ENCODE measurements around the gene SCUBE1. TPM values are rescaled to one million over a fixed set of nuclear protein-coding genes. Genes with fewer than 3 reads are reported as not detected.

SCUBE1 gene
- total and polyA plus RNA-seq, 4 experiments from 2014 or later: not detected

DNA sequence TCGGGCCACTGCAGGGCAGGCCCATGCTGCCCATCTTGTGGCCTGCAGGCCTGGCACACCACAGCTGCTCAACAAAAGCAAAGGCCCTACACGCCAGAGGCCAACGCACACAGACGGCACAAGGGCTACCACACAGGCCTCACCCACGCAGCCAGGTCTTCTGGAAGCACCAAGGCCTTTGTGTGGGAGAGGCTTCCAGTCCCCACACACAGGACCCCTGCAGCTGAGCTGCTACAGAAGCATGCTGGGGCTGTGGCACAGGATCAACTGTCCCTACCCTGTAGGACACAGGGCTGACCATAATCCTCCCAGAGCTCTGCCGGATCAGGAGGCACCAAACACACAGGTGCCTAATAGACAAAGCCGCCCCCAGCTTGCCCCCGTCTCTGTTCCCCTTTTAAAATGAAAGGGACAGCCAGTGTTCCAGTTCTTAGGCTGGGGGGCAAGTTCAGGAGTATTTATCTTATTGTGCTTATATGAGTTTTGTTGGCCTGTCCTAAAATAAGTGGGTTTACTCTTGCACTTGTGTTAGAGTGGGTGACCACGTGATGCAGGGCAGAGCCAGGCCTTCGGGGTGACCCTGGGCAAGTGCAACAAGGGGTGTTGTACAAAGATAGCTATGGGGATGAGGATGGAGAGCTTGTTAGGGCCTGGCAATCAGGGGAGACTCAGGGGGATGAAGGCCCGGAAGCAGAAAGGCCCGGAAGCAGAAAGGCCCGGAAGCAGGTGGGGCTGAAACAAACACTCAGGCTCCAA is 161.7 kb downstream of the SCUBE1 start:
- Histone ChIP-seq H3K36me3 (ENCODE audit: insufficient read depth, low read length) (peaks cover 13% of the 10 kb centered on the region), H3K4me3 (ENCODE audit: low read length in 2 of 2) (no peak overlapping the region), H3K27me3 (ENCODE audit: insufficient read depth, low read length) (no peaks in the 10 kb centered on the region), H3K4me1 (ENCODE audit: insufficient read depth, low read length) (peaks cover 16% of the 10 kb centered on the region), H3K9me3 (ENCODE audit: control insufficient read depth in 1 of 2, low read length in 2 of 2) (no peaks in the 10 kb centered on the region), H3K27ac (ENCODE audit: low read depth, low read length) (no peak overlapping the region)
- peak overlapping the region in 1 of 8 donors; percentile 55 for H3K4me3 Mint-ChIP-seq
- peaks cover 4 to 29% (median 12%) of the 10 kb centered on the region in 4 donors for H3K4me1 Mint-ChIP-seq
- ChIA-PET CTCF (ENCODE audit: partially characterized antibody) (no interaction called here), POLR2A (ENCODE audit: partially characterized antibody) (no interaction called here)
- peaks cover 0 to 2% (median 0%) of the 10 kb centered on the region in 8 donors for H3K9me3 Mint-ChIP-seq
- peaks cover 6 to 13% of the 10 kb centered on the region in 2 donors for H3K36me3 Mint-ChIP-seq
- H3K27me3 Mint-ChIP-seq: no peaks in the 10 kb centered on the region
- intact Hi-C loops (cut with micrococcal nuclease): no loop called here
- DNase-seq: no peak
- H3K27ac Mint-ChIP-seq: no peak overlapping the region

DNA sequence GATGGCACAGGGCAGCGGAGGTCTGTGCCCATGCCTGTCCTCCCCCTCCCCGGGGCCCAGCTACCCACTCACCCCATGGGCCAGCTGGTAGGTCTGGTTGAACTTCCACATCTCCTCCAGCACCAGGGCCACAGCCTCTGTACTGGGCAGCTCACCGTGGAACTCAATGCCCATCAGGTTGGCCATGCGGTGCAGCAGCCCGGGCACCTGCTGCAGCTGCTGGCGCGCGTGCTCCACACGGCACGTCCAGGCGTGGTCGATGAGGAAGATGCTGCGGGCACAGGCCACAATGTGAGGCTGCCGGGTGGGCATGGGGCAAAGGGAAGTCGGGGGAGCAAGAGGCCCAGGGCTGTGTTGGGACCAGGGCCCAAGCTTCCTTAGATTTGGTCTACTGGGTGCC is 162.5 kb downstream of the SCUBE1 start:
- Histone ChIP-seq H3K4me3 (ENCODE audit: low read length in 2 of 2) (no peak overlapping the region), H3K36me3 (ENCODE audit: insufficient read depth, low read length) (peaks cover 13% of the 10 kb centered on the region), H3K4me1 (ENCODE audit: insufficient read depth, low read length) (peaks cover 9% of the 10 kb centered on the region), H3K27me3 (ENCODE audit: insufficient read depth, low read length) (no peaks in the 10 kb centered on the region), H3K9me3 (ENCODE audit: control insufficient read depth in 1 of 2, low read length in 2 of 2) (no peaks in the 10 kb centered on the region), H3K27ac (ENCODE audit: low read depth, low read length) (no peak overlapping the region)
- Mint-ChIP-seq H3K4me1 (peaks cover 3 to 21% (median 8%) of the 10 kb centered on the region in 4 donors), H3K4me3 (no peak overlapping the region), H3K9me3 (peaks cover 0 to 2% (median 0%) of the 10 kb centered on the region in 8 donors), H3K36me3 (peaks cover 6 to 13% of the 10 kb centered on the region in 2 donors), H3K27me3 (no peaks in the 10 kb centered on the region), H3K27ac (no peak overlapping the region)
- intact Hi-C loops (cut with micrococcal nuclease): no loop called here
- ChIA-PET CTCF (ENCODE audit: partially characterized antibody) (no interaction called here), POLR2A (ENCODE audit: partially characterized antibody) (no interaction called here)
- DNase-seq: no peak

DNA sequence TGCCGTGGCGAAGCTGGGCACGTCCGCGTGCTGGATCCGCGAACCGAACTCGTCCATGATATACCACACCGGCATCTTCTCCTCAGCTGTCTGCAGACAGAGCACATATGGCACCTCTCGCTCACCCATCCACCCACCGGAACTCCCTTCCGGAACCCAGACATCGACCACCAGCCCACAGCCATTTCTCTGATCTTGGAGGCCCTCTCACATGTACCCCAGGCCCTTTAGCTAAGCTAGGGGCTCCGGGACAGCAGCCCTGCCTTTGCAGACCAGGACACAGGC is 163.3 kb downstream of the SCUBE1 start:
- intact Hi-C loops (cut with micrococcal nuclease): no loop called here
- Mint-ChIP-seq H3K36me3 (peaks cover 6 to 13% of the 10 kb centered on the region in 2 donors), H3K4me1 (peaks cover 3 to 14% (median 4%) of the 10 kb centered on the region in 4 donors), H3K27ac (peak overlapping the region in 2 of 7 donors; percentile 13 to 25), H3K27me3 (no peaks in the 10 kb centered on the region), H3K9me3 (peaks cover 0 to 2% (median 0%) of the 10 kb centered on the region in 8 donors), H3K4me3 (no peak overlapping the region)
- no peaks in the 10 kb centered on the region for H3K9me3 ChIP-seq (ENCODE audit: control insufficient read depth in 1 of 2, low read length in 2 of 2)
- H3K36me3 ChIP-seq (ENCODE audit: insufficient read depth, low read length): peaks cover 16% of the 10 kb centered on the region
- ChIA-PET CTCF (ENCODE audit: partially characterized antibody) (no interaction called here), POLR2A (ENCODE audit: partially characterized antibody) (no interaction called here)
- no peak overlapping the region for H3K27ac ChIP-seq (ENCODE audit: low read depth, low read length)
- H3K27me3 ChIP-seq (ENCODE audit: insufficient read depth, low read length): no peaks in the 10 kb centered on the region
- H3K4me3 ChIP-seq (ENCODE audit: low read length in 2 of 2): no peak overlapping the region
- peaks cover 5% of the 10 kb centered on the region for H3K4me1 ChIP-seq (ENCODE audit: insufficient read depth, low read length)
- no peak for DNase-seq

DNA sequence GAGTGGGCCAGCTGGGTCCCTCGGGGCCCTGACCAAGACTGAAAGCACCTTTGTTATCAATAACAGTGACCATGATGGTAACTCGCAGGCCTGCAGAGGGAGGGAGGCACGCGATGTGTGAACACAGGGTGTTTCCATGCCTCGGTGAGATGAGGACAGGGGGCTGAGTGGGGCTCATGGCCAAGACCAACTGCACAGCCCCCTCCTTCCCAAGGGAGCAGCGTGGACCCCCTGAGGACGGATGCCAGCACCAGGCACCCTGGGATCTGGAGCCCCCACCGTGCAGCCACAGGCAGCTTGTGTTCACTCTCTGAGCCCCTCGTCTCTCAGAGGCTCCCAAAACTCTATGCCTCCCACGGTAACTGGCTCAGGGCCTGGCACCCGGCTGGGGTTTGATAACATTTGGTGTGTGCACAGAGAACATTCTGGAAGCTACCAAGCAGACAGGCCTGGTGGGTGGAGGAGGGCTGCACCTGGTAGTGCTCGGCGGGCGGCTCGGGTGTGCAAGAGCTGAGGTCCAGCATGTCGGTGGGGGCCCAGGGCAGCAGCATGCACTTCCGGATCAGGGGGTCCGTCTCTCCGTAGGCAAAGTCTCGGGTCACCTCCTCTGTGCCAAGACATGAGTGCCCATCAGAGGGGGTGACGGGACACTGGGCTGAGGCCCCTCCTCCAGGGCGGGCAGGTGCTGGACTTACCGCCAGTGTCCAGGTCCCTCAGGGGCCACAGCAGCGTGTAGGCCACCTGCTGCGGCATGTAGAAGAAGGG is 163.8 kb downstream of the SCUBE1 start:
- H3K36me3 ChIP-seq (ENCODE audit: insufficient read depth, low read length): peaks cover 16% of the 10 kb centered on the region
- H3K4me3 ChIP-seq (ENCODE audit: low read length in 2 of 2): no peak overlapping the region
- no peaks in the 10 kb centered on the region for H3K27me3 ChIP-seq (ENCODE audit: insufficient read depth, low read length)
- no peak overlapping the region for H3K27ac ChIP-seq (ENCODE audit: low read depth, low read length)
- peaks cover 6 to 13% of the 10 kb centered on the region in 2 donors for H3K36me3 Mint-ChIP-seq
- no peak for DNase-seq
- H3K4me3 Mint-ChIP-seq: no peak overlapping the region
- H3K27ac Mint-ChIP-seq: no peak overlapping the region
- H3K4me1 Mint-ChIP-seq: peaks cover 2 to 9% (median 4%) of the 10 kb centered on the region in 4 donors
- ChIA-PET POLR2A (ENCODE audit: partially characterized antibody) (no interaction called here), CTCF (ENCODE audit: partially characterized antibody) (no interaction called here)
- H3K9me3 Mint-ChIP-seq: peaks cover 0 to 2% (median 0%) of the 10 kb centered on the region in 8 donors
- H3K9me3 ChIP-seq (ENCODE audit: control insufficient read depth in 1 of 2, low read length in 2 of 2): no peaks in the 10 kb centered on the region
- H3K4me1 ChIP-seq (ENCODE audit: insufficient read depth, low read length): peaks cover 2% of the 10 kb centered on the region
- intact Hi-C loops (cut with micrococcal nuclease): no loop called here
- no peaks in the 10 kb centered on the region for H3K27me3 Mint-ChIP-seq

DNA sequence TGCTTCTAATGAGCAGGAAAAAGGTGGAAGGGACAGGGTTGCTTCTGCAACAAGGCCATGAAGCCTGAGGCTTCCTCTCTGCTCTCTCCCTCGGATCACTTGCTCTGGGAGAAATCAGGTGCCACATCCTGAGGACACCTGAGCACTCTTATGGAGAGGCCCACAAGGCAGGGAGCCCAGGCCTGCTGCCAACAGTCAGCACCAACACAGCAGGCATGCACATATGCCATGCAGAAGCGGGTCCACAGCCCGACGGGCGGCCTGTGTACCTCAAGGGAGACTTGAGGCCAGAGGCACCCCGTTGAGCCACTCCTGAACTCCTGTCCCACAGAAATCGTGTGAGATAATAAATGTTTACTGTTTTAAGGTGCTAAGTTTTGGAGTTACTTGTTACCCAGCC is 165.7 kb downstream of the SCUBE1 start:
- Mint-ChIP-seq H3K4me1 (peaks cover 0 to 4% (median 2%) of the 10 kb centered on the region in 4 donors), H3K36me3 (peaks cover 13 to 18% of the 10 kb centered on the region in 2 donors), H3K4me3 (peak overlapping the region in 1 of 8 donors; percentile 6), H3K27me3 (no peaks in the 10 kb centered on the region), H3K9me3 (no peaks in the 10 kb centered on the region), H3K27ac (no peak overlapping the region)
- Histone ChIP-seq H3K4me1 (ENCODE audit: insufficient read depth, low read length) (no peaks in the 10 kb centered on the region), H3K27ac (ENCODE audit: low read depth, low read length) (no peak overlapping the region), H3K4me3 (ENCODE audit: low read length in 2 of 2) (no peak overlapping the region), H3K27me3 (ENCODE audit: insufficient read depth, low read length) (no peaks in the 10 kb centered on the region), H3K9me3 (ENCODE audit: control insufficient read depth in 1 of 2, low read length in 2 of 2) (no peaks in the 10 kb centered on the region), H3K36me3 (ENCODE audit: insufficient read depth, low read length) (peaks cover 16% of the 10 kb centered on the region)
- ChIA-PET POLR2A (ENCODE audit: partially characterized antibody) (no interaction called here), CTCF (ENCODE audit: partially characterized antibody) (interaction anchor here (1.8 kb wide), 1 partner anchor 10 kb away, joined by 3 read pairs; no protein-coding TSS in a partner anchor)
- intact Hi-C loops (cut with micrococcal nuclease): no loop called here
- DNase-seq: no peak

DNA sequence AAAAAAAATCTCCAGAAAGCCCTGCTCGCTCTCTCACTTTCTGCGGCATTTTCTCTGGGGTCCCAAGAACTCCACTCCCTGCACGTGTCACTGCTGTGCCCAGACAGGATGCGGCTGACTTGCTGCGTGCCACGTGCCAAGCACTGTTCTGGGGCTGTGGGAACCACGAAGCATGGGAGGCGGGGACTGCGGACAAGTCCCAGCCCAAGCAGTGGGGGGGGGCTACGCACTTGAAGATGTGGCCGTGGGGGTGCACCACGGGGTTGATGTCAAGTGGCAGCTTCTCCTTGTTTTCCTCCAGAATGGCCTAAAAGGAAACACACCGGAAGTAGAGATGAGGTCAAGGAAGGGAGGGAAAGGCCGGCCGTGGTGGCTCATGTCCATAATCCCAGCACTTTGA is 167.1 kb downstream of the SCUBE1 start:
- no peak for DNase-seq
- Histone ChIP-seq H3K27ac (ENCODE audit: low read depth, low read length) (no peak overlapping the region), H3K4me3 (ENCODE audit: low read length in 2 of 2) (no peak overlapping the region), H3K4me1 (ENCODE audit: insufficient read depth, low read length) (no peaks in the 10 kb centered on the region), H3K36me3 (ENCODE audit: insufficient read depth, low read length) (peaks cover 16% of the 10 kb centered on the region), H3K27me3 (ENCODE audit: insufficient read depth, low read length) (no peaks in the 10 kb centered on the region), H3K9me3 (ENCODE audit: control insufficient read depth in 1 of 2, low read length in 2 of 2) (no peaks in the 10 kb centered on the region)
- no peak overlapping the region for H3K27ac Mint-ChIP-seq
- H3K36me3 Mint-ChIP-seq: peaks cover 13 to 22% of the 10 kb centered on the region in 2 donors
- H3K4me1 Mint-ChIP-seq: peaks cover 0 to 2% (median 0%) of the 10 kb centered on the region in 4 donors
- POLR2A ChIA-PET (ENCODE audit: partially characterized antibody): no interaction called here
- CTCF ChIA-PET (ENCODE audit: partially characterized antibody): interaction anchor here (1.8 kb wide), 1 partner anchor 12 kb away, joined by 3 read pairs; no protein-coding TSS in a partner anchor
- no peaks in the 10 kb centered on the region for H3K27me3 Mint-ChIP-seq
- intact Hi-C loops (cut with micrococcal nuclease): no loop called here
- no peaks in the 10 kb centered on the region for H3K9me3 Mint-ChIP-seq
- no peak overlapping the region for H3K4me3 Mint-ChIP-seq

DNA sequence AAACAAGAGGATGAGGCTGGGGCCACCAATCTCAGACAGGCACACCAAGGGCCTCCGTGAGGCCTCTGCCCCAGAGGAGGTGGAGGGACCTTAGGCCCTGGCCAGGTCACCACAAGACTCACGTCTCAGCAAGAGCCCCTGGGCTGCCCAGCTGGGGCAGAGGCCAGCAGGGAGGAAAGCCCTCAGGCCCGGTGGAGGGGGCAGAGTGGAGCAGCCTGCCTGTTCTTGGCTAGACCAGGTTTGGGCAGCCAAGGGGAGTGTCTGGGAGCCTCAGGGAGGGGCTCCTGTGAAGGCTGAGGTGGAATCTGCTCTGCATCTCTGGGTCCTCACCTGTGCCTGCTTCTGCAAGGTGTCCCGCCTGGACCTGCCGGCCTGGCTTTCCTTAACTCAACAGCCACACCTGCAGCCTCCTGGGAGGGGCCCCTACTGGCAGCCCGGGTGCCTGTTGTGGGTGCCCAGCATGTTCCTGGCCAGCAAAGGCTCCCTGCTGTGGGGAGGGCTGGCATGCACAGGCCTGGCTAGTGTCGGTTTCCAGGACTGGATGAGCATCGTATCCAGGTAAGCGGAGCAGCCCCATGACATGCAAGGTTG is 168.1 kb downstream of the SCUBE1 start:
- CTCF ChIA-PET (ENCODE audit: partially characterized antibody): no interaction called here
- Histone ChIP-seq H3K36me3 (ENCODE audit: insufficient read depth, low read length) (peaks cover 16% of the 10 kb centered on the region), H3K4me3 (ENCODE audit: low read length in 2 of 2) (no peak overlapping the region), H3K4me1 (ENCODE audit: insufficient read depth, low read length) (no peaks in the 10 kb centered on the region), H3K27me3 (ENCODE audit: insufficient read depth, low read length) (no peaks in the 10 kb centered on the region), H3K9me3 (ENCODE audit: control insufficient read depth in 1 of 2, low read length in 2 of 2) (no peaks in the 10 kb centered on the region), H3K27ac (ENCODE audit: low read depth, low read length) (no peak overlapping the region)
- Mint-ChIP-seq H3K4me1 (peaks cover 0 to 2% (median 0%) of the 10 kb centered on the region in 4 donors), H3K4me3 (no peak overlapping the region), H3K36me3 (peaks cover 16 to 27% of the 10 kb centered on the region in 2 donors), H3K27me3 (no peaks in the 10 kb centered on the region), H3K27ac (no peak overlapping the region), H3K9me3 (no peaks in the 10 kb centered on the region)
- DNase-seq: no peak
- POLR2A ChIA-PET (ENCODE audit: partially characterized antibody): interaction anchor here (1.6 kb wide), 1 partner anchor 13 kb away, joined by 3 read pairs; no protein-coding TSS in a partner anchor
- intact Hi-C loops (cut with micrococcal nuclease): no loop called here

Measured in CD4-positive, alpha-beta memory T cell (primary cell).